Activated naive CD4-positive, alpha-beta T cell treated with anti-CD3 and anti-CD28 coated beads, Interleukin-2, amount 10 ng/mL, durations not matched to agents 5 hours and 36 hours (primary cell): ENCODE measurements around the gene ZNF540. TPM values are rescaled to one million over a fixed set of nuclear protein-coding genes. Genes with fewer than 3 reads are reported as not detected.

Experiments used
- total RNA-seq, 2 experiments: library from RNA; stranded (reverse); gene quantifications; one replicate each; pipeline ENCODE4 v1.2.3, GENCODE V29; 2021

The ZNF540 gene
- total RNA-seq = 1 to 10 TPM; 3.2 to 3.7 TPM

GRCh38 chr19:37594304-37594981, at the start of gene ZNF540, which contains the start of gene ZNF571:
TSS of gene ZNF540 (plus strand) at chr19:37594876. CDS start at chr19:37598448, 3,572 bp downstream.
TSS of gene ZNF571 (minus strand) at chr19:37594792. CDS start at chr19:37586676, 8,116 bp downstream.

GRCh38 chr19:37655301-37655688, 60.6 kb downstream of the ZNF540 start, which contains the start of gene ZFP30:
TSS of gene ZFP30 (minus strand) at chr19:37655465. CDS start at chr19:37647822, 7,643 bp downstream.

Other genes starting within 250 kb of the ZNF540 start
- gene ZNF527, start 223.8 kb upstream of the ZNF540 start, total RNA-seq = 1 to 10 TPM; 7.5 to 8.1 TPM
- 1 to 10 TPM; 7.3 to 8.2 TPM for gene ZNF569, start 127.4 kb upstream of the ZNF540 start, total RNA-seq
- gene ZNF570, start 125.5 kb upstream of the ZNF540 start, total RNA-seq = 1 to 10 TPM; 7.1 to 7.8 TPM
- gene ZNF793, start 87.9 kb upstream of the ZNF540 start, total RNA-seq = 1 to 10 TPM; 3.9 to 4.9 TPM
- 1 to 10 TPM; 2.9 to 4.5 TPM for gene ZNF571, start 84 bp upstream of the ZNF540 start, total RNA-seq
- 10 to 100 TPM; 15.0 to 16.1 TPM for gene ZFP30, start 60.6 kb downstream of the ZNF540 start, total RNA-seq
- gene ZNF607, start 124.9 kb downstream of the ZNF540 start, total RNA-seq = 1 to 10 TPM; 5.6 TPM
- gene ZNF573, start 184.7 kb downstream of the ZNF540 start, total RNA-seq = 10 to 100 TPM in 1 of 2 experiments, 1 to 10 TPM in 1; 9.6 to 11.3 TPM